HG03342 (cell line): ENCODE data around the gene MMP28.
A peak's percentile ranks its signal among the peaks of the same experiment; 100 is the strongest.

ENCODE experiments used
- ATAC-seq: cut with Tn5 transposase; IDR thresholded peaks from one replicate; pipeline ENCODE4 v1.9.1; 2021; ENCODE audit warnings: mild to moderate bottlenecking, moderate library complexity; ENCODE audit not compliant: unreplicated experiment

The MMP28 gene, protein sequence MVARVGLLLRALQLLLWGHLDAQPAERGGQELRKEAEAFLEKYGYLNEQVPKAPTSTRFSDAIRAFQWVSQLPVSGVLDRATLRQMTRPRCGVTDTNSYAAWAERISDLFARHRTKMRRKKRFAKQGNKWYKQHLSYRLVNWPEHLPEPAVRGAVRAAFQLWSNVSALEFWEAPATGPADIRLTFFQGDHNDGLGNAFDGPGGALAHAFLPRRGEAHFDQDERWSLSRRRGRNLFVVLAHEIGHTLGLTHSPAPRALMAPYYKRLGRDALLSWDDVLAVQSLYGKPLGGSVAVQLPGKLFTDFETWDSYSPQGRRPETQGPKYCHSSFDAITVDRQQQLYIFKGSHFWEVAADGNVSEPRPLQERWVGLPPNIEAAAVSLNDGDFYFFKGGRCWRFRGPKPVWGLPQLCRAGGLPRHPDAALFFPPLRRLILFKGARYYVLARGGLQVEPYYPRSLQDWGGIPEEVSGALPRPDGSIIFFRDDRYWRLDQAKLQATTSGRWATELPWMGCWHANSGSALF

DNA sequence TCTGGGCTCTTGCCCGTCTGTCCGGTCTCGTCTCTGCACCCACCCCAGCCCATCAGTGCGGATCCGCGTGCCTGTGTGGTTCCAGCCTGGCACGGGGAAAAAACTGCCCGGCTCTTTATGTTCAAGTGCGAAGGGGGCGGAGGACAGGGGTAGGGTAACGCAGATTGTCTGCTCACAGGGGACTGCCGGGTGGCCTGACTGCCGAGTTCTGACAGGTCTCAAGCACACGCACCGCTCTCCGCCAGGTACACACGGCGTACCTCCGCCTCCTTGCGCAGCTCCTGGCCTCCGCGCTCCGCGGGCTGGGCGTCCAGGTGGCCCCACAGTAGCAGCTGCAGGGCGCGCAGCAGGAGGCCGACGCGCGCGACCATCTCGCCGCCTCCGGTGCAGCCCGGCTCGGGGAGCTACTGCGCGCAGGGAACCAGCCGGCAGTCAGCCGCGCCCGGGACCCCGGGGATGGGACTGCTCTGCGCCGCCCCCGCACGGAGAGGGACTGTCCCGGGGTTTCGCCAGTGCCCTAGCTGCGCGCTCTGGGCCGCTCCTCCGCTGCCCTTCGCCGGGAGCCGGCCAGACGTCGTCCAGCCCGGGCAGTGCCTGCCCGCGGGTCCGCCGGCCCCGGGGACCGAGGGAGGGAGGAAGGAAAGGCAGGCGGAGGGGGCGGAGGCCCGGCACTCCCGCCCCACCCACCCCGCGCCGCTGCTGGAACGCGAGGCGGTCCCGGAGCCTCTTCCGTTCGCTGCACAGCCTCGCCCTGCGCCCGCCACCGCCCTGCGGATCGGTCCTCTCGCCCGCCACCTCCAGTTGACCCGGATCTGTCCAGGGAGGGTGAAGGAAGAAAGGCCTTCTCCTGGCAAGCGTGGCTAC is at the start of gene MMP28:
Gene MMP28 (minus strand): TSS at position 635 of the 864 bp plus-strand sequence. CDS start 264 bp downstream, at position 371.
- no peak for ATAC-seq

DNA sequence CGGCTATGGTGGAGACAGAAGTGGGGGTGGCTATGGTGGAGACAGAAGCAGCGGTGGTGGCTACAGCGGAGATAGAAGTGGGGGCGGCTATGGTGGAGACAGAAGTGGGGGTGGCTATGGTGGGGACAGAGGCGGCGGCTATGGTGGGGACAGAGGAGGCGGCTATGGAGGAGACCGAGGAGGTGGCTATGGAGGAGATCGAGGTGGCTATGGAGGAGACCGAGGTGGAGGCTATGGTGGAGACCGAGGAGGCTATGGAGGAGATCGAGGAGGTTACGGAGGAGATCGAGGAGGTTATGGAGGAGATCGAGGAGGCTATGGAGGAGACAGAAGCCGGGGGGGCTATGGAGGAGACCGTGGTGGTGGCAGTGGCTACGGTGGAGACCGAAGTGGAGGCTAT is 49.1 kb upstream of the MMP28 start:
- ATAC-seq: no peak

DNA sequence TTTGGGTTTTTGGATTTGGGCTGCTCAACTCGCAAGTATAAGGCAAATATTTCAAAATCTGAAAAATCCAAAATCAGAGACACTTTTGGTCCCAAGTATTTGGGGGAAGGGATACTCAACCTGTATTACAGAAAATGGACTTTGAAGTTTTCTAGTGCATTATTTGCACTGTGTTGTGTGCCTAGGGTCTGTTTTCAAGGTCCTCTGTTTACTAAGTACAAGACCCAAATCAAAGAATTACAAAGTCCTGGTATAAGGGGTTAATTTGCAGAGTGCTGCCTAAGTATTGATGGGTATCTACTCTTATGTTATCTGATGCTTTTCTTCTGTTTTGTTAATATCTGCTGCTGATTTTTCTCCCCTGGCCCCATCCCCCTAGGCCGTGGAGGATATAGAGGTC is 48.3 kb upstream of the MMP28 start:
- no peak for ATAC-seq

DNA sequence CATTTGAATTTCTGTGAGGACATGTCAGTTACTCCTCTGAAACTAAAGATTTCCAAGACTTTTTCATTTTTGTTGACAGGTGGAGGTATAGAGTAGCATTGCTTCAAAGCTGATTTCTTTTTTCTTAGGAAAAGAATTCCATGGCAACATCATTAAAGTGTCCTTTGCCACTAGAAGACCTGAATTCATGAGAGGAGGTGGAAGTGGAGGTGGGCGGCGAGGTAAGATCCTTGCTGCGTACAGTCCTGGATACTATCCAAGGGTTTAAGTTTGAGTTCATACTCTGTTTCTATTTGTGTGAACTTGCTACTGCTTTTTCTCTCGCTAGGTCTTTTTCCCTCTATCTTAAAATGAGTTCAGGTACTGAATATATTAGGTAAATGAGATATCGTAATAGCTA is 46.8 kb upstream of the MMP28 start:
- no peak for ATAC-seq

DNA sequence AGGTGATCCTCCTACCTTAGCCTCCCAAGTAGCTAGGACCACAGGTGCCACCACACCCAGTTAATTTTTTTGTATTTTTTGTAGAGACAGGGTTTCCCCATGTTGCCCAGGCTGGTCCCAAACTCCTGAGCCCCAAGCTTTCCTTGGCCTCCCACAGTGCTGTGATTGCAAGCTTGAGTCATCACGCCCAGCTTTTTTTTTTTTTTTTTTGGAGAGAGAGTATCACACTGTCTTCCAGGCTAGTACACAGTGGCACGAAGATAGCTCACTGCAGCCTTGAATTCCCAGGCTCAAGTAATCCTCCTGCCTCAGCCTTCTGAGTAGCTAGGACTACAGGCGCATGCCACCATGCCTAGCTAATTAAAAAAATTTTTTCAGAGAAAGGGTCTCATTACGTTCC is 46.1 kb upstream of the MMP28 start:
- ATAC-seq: no peak

DNA sequence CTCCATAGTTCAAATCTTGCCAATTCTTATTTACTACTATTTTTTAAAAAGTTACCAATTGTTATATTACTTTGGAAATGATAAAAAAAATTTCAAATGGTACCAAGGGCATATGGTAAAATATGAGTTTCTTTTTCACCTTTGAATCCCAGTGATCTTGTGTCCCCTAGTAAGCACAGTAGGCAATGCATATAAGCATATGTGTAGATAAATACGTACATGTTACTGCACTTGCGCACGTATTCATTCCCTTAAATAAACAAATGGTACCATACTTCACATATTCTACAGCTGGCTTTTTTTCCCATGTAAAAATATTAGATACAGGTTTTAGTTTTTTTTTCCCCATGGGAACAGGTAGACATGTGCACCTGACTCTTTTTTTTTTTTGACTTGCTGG is 45.7 kb upstream of the MMP28 start:
- ATAC-seq: no peak

DNA sequence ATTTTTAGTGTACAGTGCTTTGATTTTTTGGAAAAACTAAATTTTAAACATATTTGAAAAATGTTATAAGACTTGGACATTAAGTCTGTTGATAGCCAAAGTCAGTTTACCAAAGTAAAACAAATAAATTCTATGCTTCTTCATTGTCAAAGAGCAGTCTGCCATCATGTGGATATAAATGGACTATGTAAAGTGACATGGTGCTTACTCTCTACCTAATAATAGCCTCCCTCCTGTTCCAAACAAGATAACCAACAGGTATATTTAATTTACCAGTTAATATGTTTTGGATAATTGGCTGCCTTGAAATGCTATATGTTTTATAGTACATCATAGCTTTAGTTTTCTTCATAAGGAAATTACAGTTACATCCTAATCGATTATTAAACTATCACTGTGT is 29.8 kb upstream of the MMP28 start:
- no peak for ATAC-seq

DNA sequence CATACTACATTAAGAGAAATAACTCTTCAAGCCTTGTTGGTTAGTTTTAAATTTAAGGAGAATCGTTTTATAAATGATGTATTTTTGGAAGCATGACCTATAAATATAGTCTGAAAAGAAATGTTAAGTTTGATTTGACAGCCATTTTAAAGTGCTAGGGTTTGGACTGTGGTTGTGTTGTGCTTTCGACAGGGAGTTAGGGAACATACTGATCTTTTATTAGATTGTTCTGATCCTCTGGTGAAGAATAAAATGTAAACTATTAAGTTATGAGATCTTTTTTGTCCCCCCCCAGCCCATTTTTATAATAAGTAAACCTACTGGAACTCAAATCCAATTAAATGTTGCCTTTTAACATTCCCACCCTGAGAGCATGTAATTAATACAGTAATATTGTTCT is 25.9 kb upstream of the MMP28 start:
- no peak for ATAC-seq

DNA sequence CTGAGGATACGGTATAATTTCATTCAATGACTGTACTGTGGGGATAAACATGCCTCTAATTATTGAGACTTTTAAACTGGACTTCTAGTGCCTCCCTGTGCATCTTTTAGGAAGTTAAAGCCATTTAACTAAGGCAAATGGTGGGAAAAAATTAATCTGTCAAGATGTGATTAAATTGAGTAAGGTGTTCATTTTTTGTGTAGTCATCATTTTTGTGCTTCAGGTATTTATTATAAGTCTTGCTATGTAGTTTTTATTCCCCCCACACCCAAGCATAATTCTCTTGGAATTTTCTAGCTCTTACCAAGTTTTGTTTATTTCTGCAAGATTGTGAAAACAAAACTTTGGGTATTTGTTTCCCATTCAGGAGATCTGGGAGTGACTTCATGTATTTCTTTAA is 24.0 kb upstream of the MMP28 start:
- ATAC-seq: no peak

DNA sequence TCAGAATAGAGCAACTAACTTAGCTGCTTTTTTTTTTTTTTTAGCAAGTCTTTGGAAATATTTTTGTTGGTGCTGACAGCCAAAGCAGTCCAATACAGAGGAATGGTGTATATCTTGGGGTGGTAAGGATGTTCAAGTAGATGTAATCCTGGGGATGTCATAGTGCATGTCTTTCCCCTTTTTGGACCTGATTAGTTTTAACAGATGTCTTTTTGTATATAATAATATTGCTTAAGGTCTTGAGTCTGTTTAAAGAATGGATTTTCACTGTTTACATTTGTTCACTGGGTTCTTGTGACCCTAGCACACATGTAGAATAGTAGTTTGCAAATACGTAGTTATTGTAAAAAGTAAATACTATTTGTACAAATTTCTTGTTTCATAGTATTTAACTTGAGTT is 21.8 kb upstream of the MMP28 start:
- ATAC-seq: no peak

DNA sequence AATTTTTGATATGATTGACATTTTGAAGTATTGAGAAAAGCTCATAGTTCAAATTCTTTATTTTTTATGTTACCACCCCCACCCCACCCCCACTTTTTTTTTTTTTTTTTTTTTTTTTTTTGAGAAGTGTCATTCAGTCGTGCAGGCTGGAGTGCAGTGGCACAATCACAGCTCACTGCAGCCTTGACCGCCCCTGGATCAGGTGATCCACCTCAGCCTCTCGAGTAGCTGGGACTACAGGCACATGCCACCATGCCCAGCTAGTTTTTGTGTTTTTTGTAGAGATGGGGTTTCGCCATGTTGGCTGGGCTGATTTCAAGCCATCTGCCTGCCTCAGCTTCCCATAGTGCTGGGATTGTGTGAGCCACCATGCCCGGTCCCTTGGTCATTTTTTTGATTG is 21.3 kb upstream of the MMP28 start:
- ATAC-seq: no peak

DNA sequence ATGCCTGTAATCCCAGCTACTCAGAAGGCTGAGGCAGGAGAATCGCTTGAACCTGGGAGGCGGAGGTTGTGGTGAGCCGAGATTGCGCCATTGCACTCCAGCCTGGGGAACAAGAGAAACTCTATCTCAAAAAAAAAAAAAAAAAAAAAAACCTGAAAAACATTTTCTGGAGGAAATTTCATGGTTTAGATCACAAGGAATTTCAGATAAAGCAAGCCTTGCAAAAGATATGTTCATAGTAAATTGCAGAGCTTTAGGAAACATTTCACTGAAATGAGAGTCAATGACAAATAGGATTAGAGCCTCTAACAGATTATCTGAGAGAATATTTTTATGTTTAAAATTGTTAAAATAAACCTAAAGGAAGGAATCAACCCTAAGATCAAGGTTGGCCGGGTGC is 17.0 kb upstream of the MMP28 start:
- no peak for ATAC-seq

DNA sequence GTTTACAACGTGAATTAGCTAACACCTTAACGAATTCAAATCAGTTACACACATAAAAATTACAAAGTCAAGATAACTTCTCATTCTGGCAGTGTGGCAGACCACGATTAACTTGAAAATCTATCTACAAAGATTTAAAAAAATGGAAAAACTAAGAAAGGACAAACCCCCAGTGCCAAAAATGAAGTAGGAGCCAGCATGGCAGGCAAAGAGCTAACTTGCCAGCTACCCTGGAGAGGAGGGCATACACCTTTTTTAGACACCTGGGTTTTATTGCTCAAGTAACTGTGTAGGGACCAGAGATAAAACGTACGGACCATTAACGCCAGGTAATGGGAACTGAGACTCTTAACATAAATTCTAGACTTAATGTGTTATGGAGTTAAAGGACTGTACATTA is 16.3 kb upstream of the MMP28 start:
- no peak for ATAC-seq

DNA sequence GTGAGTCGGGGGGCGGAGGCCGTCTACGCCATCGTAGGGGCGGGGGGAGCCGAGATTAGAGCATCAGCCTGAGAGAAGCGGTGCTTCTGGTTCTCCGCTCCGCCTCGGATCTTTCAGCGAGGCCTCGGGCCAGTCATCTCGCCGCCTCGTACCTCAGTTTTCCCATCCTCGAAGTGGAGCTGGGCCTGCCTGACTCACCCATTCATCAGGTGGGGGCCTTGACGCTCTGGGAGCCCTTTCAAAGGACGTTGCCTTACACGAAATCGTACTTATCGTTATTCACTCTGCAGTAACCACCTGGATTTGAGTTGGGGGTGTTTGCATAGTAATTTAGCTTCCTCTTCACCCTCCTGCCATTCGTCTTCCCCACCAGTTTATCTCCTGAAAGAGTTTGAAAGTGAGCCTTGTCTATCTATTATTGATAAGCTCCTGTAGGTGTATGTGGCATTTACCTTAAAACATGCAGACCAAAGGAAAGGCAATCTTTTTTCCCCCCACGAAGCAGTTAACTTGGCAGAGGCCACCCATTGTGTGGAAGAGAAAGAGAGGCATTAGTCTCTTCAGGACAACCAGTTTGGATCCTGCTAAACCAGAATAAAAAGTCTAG is 14.5 kb upstream of the MMP28 start:
- ATAC-seq: no peak

DNA sequence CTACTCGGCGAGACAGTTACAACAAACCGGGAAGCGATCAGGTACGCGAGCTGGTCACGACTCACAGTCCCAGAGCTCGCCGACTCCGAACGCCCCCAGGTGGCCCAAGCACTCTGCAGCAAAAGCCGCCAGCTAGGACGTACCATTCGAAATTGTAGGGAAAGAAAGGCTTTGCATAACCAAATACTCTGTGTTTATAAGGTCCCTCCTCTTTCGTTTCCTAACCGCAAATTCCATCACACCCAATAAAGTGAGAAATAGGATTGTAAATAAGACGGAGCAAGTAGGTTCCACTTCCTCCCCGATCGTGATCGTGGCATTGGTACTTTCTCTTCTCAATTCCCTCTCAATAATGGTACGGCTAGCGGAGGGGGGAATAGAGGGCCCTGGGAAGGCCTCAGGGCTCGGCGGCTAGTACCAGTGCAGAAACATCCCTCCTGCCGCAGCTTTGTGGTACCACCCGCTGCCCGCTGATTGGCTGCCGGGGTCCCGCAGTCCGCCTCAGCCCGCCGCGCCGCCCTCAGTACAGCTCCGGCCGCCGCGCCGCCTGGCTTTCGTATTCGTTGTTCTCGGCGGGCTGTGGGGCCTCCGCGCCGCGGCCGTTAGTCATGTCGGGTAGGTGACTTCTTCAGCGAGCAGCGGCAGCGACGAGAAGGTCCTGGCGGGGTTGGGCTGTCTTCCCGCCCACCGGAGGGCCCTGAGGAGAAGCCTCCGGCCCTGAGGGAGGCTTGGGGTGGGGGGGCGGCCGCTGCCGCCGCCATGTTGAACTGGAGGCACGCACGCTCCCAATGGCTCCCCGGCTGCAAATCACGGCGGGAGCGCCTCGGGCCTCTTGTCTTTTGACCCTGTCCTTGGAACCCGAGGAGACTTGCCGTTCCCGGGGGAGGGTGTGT is 13.8 kb upstream of the MMP28 start, which contains the start of gene TAF15:
Gene TAF15 (plus strand): TSS at position 523 of the 893 bp plus-strand sequence. CDS start 86 bp downstream, at position 609.
- ATAC-seq: peak; percentile 87

DNA sequence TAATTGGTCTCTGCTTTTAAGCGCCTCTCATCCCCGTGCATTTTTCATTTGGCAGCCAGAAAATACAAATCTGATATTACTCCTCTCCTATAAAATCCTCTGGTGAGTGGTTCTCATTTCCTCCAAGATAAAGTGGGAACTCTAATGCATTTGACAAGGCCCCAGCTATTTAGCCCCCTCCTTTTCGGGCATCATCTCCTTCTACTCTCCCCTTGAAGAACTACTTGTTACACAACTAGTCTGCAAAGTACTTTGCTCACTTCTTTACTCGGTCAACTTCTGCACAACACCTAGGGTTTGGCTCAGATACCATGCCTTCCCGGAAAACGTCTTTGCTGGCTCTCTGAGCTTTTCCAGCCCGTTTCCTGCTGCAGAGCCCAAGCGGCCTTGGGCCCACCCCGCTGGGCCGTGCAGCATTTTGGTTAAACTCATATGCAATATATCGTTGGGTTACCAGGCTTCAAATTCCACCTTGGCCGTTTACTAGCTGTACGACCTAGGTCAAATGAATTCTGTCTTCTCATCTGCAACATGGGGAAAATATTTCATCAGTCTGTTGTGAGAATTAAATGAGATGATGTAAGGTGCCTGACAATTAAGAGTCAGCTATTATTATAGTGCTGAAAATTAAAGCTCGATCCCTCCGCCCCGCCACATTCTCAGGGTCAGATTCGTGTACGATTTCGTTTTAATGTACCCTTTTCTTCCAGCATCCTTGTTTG is 13.0 kb upstream of the MMP28 start:
- ATAC-seq: no peak

DNA sequence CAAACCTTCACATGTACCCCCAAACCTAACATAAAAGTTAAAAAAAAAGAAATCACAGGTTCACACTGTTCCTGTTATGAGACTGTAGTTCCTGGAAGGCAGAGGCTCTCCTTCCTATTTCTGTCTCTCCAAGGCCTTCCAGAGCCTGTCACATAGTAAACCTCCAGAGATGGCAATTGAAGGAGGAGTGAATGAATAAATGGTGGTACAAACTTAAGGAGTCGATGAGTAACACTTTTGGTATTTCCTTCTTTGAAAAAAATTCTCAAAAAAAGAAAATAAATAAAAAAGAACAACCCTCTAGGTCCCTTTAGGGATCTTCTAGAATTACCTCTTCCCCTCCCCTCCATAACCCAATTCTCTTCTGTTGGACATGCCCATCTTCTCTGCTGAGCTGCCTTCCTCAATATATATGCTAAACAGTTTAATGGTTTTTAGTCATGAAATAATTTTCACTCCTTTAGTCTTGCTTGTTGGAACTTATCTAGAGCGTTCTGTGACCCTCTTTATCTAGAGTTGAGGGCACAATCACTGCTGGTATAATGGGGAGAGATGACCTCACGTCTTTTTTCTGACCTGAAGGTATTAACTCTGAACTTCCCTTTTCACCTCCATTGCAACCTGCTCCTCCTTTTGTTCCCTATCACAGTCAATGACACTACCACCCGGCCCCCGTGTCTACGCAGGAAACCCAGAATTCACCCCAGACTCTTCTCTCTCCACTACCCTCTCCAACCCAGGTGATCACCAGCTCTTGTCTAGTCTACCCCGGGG is 12.1 kb upstream of the MMP28 start:
- ATAC-seq: no peak

DNA sequence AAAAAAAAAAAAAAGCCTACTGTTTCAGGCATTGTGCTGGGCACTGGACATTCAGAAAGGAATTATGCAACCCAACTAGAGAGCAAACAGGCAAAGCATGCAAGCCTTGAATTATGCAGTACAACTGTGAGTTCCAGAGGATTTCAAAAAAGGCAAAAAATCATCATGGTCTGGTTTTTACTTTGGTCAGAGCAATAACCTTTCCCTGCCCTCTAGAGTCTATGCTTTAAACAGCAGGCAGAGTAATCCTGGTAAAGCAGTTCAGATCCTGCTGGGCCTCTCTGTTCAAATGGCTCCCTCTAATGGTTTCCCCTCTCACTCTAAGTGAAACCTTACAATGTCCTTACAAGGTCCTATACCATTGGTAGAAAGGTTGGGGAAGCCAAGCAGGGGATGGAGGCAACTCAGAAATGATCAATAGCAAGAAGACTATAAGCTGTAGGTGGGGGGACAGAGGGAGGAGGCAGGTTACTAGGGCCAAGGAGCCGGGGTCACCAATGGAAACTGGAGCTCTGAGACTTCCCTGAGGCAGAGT is 9.3 kb upstream of the MMP28 start:
- ATAC-seq: no peak
